CD4-positive, CD25-positive, alpha-beta regulatory T cell (primary cell): ENCODE results near the gene NEURL3. TPM values are rescaled to one million over a fixed set of nuclear protein-coding genes. Genes with fewer than 3 reads are reported as not detected.

Source experiments
- ATAC-seq, 2 donors: fragments of 150-1000 bp; cut with Tn5 transposase; one replicate each; pipeline ENCODE4 v1.10.0; 2021; ENCODE audit warnings: low read depth in 2 of 2, moderate number of reproducible peaks in 2 of 2, moderate library complexity in 1 of 2
- DNase-seq, 3 donors: peaks; one replicate each; pipeline versions ENCODE4 v3.0.0 to v3.0.0-alpha.2; 2012 to 2022; ENCODE audit warnings: mixed read lengths in 1 of 3
- H3K27ac ChIP-seq: one replicate; pipeline ENCODE4 v1.7.0; 2013; ENCODE audit warnings: mild to moderate bottlenecking, low read length; ENCODE audit not compliant: insufficient read depth, poor library complexity, severe bottlenecking
- H3K27me3 ChIP-seq: one replicate; pipeline ENCODE4 v1.7.0; 2013; ENCODE audit warnings: low read length; ENCODE audit not compliant: control insufficient read depth, insufficient read depth
- H3K36me3 ChIP-seq: one replicate; pipeline ENCODE4 v1.7.0; 2013; ENCODE audit warnings: mild to moderate bottlenecking, low read length, moderate library complexity; ENCODE audit not compliant: control insufficient read depth, insufficient read depth
- H3K4me1 ChIP-seq: 2 replicates; pipeline ENCODE4 v1.7.0; 2013; ENCODE audit warnings: mild to moderate bottlenecking, low read length; ENCODE audit not compliant: insufficient read depth, control insufficient read depth, poor library complexity, severe bottlenecking
- H3K4me3 ChIP-seq: one replicate; pipeline ENCODE4 v1.7.0; 2013; ENCODE audit warnings: low read depth, mild to moderate bottlenecking, low read length, moderate library complexity
- H3K9me3 ChIP-seq, 2 experiments: 1 replicate in 1 of 2; 2 replicates in 1 of 2; pipeline ENCODE4 v1.7.0; 2013; ENCODE audit warnings: low read length in 2 of 2, mild to moderate bottlenecking in 1 of 2, moderate library complexity in 1 of 2; ENCODE audit not compliant: control insufficient read depth in 2 of 2
- H3K27ac Mint-ChIP-seq, 3 donors: one replicate each; pipeline ENCODE4 v1.8.0; 2020 to 2022; ENCODE audit warnings: mild to moderate bottlenecking in 3 of 3, mixed read lengths in 3 of 3, moderate library complexity in 2 of 3
- H3K27me3 Mint-ChIP-seq: one replicate; pipeline ENCODE4 v1.8.0; 2022; ENCODE audit warnings: mild to moderate bottlenecking, mixed read lengths
- H3K36me3 Mint-ChIP-seq: one replicate; pipeline ENCODE4 v1.8.0; 2020; ENCODE audit warnings: mixed read lengths
- H3K4me1 Mint-ChIP-seq, 4 donors: one replicate each; pipeline ENCODE4 v1.8.0; 2020 to 2022; ENCODE audit warnings: mixed read lengths in 4 of 4, mild to moderate bottlenecking in 1 of 4
- H3K4me3 Mint-ChIP-seq, 4 donors: one replicate each; pipeline ENCODE4 v1.8.0; 2020 to 2022; ENCODE audit warnings: mild to moderate bottlenecking in 4 of 4, mixed read lengths in 4 of 4, moderate library complexity in 3 of 4
- H3K9me3 Mint-ChIP-seq, 7 donors: one replicate each; pipeline ENCODE4 v1.8.0; 2020 to 2022; ENCODE audit warnings: mixed read lengths in 7 of 7, mild to moderate bottlenecking in 3 of 7, moderate library complexity in 2 of 7
- polyA plus RNA-seq, 4 donors: library from polyadenylated mRNA; unstranded; fragments of 300-500 nt; fragmentation: Illumina TruSeq; gene quantifications; one replicate each; pipeline ENCODE4 v1.2.3, GENCODE V29; 2021
- total RNA-seq: library from RNA; stranded (reverse); gene quantifications from one replicate; pipeline ENCODE4 v1.2.3, GENCODE V29; 2022

The NEURL3 gene
- total and polyA plus RNA-seq, 5 donors from 2014 or later: 0.18 TPM; not detected in 4

DNA sequence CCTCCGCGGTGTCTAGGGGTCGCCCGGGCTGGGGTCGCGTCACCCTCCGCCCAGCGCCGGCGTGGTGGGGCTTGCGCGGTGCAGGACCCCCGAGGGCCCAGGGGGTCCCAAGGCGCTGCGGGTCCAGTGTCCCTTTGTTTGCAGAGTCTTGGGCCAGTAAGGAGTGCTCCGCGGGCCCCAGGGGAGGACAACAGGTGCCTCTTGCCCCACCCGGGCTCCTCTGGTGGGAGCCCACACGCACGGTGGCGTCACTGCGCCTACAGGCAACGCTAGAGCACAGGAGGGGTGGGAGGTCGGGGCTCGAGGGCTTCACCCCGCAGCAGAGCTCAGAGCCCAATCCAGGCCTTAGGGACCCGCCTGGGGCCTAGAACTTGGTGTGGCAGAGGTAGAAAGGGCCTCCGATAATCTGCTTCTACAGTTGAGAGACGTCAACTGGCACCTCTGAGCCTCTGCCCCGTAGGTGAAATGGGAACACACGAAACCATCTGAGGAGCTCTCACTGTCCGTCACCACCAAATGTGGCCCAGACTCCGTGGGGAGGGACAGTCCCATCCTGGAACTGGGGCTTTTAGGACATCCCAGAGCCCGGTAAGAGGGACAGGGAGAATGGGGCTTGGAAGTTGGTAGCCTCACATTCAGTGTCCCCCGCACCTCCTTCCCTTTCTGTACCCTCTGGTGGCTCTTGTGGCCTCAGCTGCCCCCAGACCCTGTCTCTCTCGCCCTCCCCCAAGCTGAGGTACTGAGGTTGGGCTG lies 32.8 kb upstream of the NEURL3 start:
- peaks cover 0 to 64% (median 42%) of the 10 kb centered on the region in 4 donors for H3K4me1 Mint-ChIP-seq
- peak overlapping the region; percentile 98 for H3K27ac ChIP-seq
- DNase-seq: peak; percentile 56 to 78 (median 67)

DNA sequence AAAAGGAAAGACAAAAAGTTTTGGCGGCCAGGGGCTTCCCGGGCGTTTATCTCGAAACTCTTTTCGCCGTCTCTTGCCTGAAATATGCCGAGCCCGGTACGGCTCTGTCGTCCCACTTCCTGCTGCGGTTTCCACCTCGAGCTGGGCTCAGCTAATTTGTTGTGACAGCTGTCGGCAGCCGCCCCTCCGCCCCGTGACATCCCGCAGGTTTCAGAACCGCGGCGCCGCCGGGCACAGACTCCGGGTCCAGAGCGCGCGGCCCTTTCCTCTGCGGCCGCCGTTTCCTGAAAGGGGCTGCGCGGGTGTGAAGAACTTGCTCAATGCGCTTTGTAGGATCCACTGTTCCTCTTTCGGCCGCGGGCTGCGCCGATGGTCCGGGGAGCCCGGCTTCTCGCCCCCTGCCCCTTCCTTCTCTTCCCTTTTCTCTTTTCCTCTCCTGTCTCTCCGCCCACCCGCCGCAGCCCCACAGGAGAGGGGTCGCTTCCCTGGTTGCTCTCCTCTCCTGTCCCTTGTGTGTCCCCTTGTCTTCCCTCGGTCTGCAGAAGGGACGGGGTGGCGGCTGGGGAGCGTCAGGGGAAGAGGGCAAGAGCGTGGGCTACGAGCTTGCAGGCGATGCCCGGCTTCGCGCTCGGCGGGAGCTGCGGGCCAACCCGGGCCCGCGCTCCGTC lies 32.0 kb upstream of the NEURL3 start:
- Histone ChIP-seq H3K4me1 (peaks cover 47% of the 10 kb centered on the region), H3K27ac (peak overlapping the region; percentile 98)
- H3K4me1 Mint-ChIP-seq: peaks cover 4 to 64% (median 42%) of the 10 kb centered on the region in 4 donors

More for the DNA sequence above, 32.8 kb upstream of the NEURL3 start:
- Histone ChIP-seq H3K9me3 (no peaks in the 10 kb centered on the region), H3K4me1 (peaks cover 52% of the 10 kb centered on the region), H3K27me3 (no peaks in the 10 kb centered on the region), H3K36me3 (peaks cover 21% of the 10 kb centered on the region), H3K4me3 (peak overlapping the region; percentile 90)
- Mint-ChIP-seq H3K36me3 (peaks cover 8% of the 10 kb centered on the region), H3K4me3 (peak overlapping the region; percentile 90 to 98 (median 96)), H3K27ac (peak overlapping the region; percentile 98 to 100 (median 99)), H3K27me3 (peaks cover 4% of the 10 kb centered on the region), H3K9me3 (no peaks in the 10 kb centered on the region)
- ATAC-seq: peak; percentile 17 to 24

DNA sequence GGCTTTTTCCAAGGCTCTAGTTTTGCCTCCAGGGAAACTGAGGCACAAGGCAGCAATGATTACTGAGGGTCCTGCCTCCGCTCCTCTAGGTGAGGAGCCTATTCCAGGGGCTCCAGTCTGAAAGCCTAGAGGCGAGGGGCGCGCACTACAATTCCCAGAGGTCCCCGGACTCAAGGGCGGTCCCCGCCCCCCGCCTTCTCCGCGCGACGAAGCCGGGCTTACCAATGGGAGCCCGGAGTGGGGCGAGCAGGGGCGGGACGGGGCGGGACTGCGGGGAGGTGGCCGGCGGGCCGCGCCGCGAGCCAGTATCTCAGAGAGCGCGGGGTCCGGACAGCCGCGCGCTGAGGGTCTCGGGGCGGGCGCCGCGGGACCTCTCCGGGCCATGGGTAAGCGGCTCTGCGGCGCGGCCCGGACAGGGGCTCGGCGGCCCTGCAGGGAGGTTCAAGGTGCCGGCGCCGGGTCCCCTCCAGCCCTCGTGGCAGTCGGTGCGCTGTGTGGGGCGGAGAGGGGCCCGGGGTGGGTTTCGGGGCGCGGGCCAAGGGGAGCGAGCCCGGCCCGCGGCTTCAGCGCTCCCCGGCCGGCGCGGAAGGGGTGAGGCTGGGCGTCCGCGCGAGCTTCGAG lies 31.4 kb upstream of the NEURL3 start, which contains the start of gene ARID5A:
TSS of gene ARID5A (plus strand) at position 308 of the 621 bp plus-strand sequence. CDS start at position 383, 75 bp downstream.
- no peaks in the 10 kb centered on the region for H3K27me3 ChIP-seq
- peaks cover 10% of the 10 kb centered on the region for H3K36me3 ChIP-seq
- peaks cover 47% of the 10 kb centered on the region for H3K4me1 ChIP-seq
- peaks cover 8 to 64% (median 44%) of the 10 kb centered on the region in 4 donors for H3K4me1 Mint-ChIP-seq
- peak within 1 kb of the TSS; percentile 98 to 99 (median 98) for H3K27ac Mint-ChIP-seq
- H3K36me3 Mint-ChIP-seq: peaks cover 3% of the 10 kb centered on the region
- ATAC-seq: peak; percentile 66
- H3K9me3 Mint-ChIP-seq: no peaks in the 10 kb centered on the region
- peak within 1 kb of the TSS; percentile 90 for H3K4me3 ChIP-seq
- no peaks in the 10 kb centered on the region for H3K9me3 ChIP-seq
- H3K27ac ChIP-seq: peak within 1 kb of the TSS; percentile 98
- peaks cover 10% of the 10 kb centered on the region for H3K27me3 Mint-ChIP-seq
- H3K4me3 Mint-ChIP-seq: peak within 1 kb of the TSS; percentile 90 to 98 (median 96)
- DNase-seq: peak; percentile 85 to 94 (median 88)

More for the DNA sequence above, 32.0 kb upstream of the NEURL3 start:
- Mint-ChIP-seq H3K4me3 (peak overlapping the region; percentile 90 to 98 (median 96)), H3K27ac (peak overlapping the region; percentile 98 to 99 (median 98)), H3K36me3 (peaks cover 4% of the 10 kb centered on the region), H3K27me3 (peaks cover 8% of the 10 kb centered on the region), H3K9me3 (no peaks in the 10 kb centered on the region)
- H3K27me3 ChIP-seq: no peaks in the 10 kb centered on the region
- DNase-seq (peak; percentile 86 to 96 (median 92)), ATAC-seq (peak; percentile 54)
- H3K9me3 ChIP-seq: no peaks in the 10 kb centered on the region
- peak overlapping the region; percentile 90 for H3K4me3 ChIP-seq
- peaks cover 16% of the 10 kb centered on the region for H3K36me3 ChIP-seq

DNA sequence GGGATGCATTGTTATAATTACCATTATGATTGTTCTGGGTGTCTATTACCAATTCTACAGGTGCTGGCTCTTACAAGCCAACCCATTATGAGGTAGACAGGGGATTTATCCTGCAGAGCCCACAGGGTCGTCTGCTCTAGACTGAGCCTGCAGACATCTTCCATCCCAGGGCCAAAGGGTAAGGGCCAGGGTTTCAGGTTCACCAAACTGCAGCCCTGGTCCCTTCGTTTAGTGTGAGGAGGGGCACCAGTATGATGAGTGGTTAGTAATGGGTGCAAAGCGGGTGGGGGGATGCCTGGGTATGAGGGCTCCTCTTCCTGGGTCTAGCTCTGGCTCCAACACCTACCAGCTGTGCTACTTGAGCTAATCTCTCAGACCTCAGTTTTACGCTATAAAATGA lies 30.2 kb upstream of the NEURL3 start:
- Histone ChIP-seq H3K36me3 (peaks cover 4% of the 10 kb centered on the region), H3K27ac (peak overlapping the region; percentile 98), H3K9me3 (no peaks in the 10 kb centered on the region), H3K4me3 (no peak overlapping the region), H3K4me1 (peaks cover 42% of the 10 kb centered on the region), H3K27me3 (no peaks in the 10 kb centered on the region)
- Mint-ChIP-seq H3K27ac (peak overlapping the region in 1 of 3 donors; percentile 87), H3K27me3 (peaks cover 10% of the 10 kb centered on the region), H3K9me3 (no peaks in the 10 kb centered on the region), H3K4me3 (peak overlapping the region in 2 of 4 donors; percentile 86 to 90), H3K4me1 (peaks cover 8 to 63% (median 42%) of the 10 kb centered on the region in 4 donors), H3K36me3 (no peaks in the 10 kb centered on the region)
- ATAC-seq: no peak
- DNase-seq: no peak

DNA sequence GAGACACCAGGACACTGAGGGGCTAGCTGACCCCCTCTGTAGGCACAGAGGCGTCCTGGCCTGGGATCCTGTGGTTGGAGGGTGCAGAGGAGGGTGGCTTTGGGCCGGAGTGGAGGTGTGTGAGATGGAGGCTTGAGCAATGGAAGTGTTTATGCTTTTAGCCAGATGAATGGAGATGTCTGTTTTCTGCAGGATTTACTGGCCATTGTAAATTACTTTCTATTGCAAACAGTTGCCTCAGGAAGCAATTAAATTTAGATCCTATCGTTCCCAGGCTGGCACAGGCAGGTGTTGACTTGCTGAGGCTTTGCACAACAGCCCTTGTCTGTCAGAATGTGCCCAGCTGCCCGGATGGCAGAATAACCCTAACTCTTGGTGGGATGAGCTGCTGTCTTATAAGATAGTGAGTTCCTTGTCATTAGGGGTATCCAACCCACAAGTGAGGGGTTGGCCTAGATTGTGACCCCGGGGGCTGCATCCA lies 29.6 kb upstream of the NEURL3 start:
- H3K27ac Mint-ChIP-seq: peak overlapping the region in 1 of 3 donors; percentile 74
- Histone ChIP-seq H3K27me3 (no peaks in the 10 kb centered on the region), H3K9me3 (no peaks in the 10 kb centered on the region), H3K4me3 (no peak overlapping the region), H3K36me3 (no peaks in the 10 kb centered on the region), H3K27ac (no peak overlapping the region), H3K4me1 (peaks cover 36% of the 10 kb centered on the region)
- H3K36me3 Mint-ChIP-seq: no peaks in the 10 kb centered on the region
- ATAC-seq (no peak), DNase-seq (no peak)
- peak overlapping the region in 2 of 4 donors; percentile 39 to 90 for H3K4me3 Mint-ChIP-seq
- H3K9me3 Mint-ChIP-seq: no peaks in the 10 kb centered on the region
- H3K4me1 Mint-ChIP-seq: peaks cover 8 to 61% (median 36%) of the 10 kb centered on the region in 4 donors
- peaks cover 10% of the 10 kb centered on the region for H3K27me3 Mint-ChIP-seq

DNA sequence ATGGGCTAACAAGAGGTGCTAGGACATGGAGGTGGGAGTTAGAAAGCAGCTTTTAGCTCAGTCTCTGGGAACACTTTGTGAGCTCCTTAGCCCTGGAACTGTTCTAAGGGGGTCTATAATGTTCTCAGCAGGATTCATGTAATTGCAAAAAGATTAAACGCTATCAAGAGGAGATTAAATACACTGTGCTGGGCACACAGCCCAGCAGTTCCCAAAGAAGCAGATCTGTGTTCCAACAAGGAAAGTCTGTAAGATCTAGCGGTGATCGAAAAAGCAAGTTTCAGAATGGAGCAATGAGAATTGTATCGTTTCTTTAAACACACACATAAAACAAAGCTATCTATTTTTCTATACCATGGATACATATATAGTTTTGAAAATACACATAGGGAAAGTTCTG lies 29.0 kb upstream of the NEURL3 start:
- Mint-ChIP-seq H3K9me3 (no peaks in the 10 kb centered on the region), H3K4me3 (peak overlapping the region in 2 of 4 donors; percentile 13 to 90), H3K27ac (no peak overlapping the region), H3K36me3 (no peaks in the 10 kb centered on the region), H3K27me3 (peaks cover 10% of the 10 kb centered on the region), H3K4me1 (peaks cover 8 to 59% (median 31%) of the 10 kb centered on the region in 4 donors)
- Histone ChIP-seq H3K36me3 (no peaks in the 10 kb centered on the region), H3K27ac (no peak overlapping the region), H3K9me3 (no peaks in the 10 kb centered on the region), H3K27me3 (no peaks in the 10 kb centered on the region), H3K4me1 (peaks cover 30% of the 10 kb centered on the region), H3K4me3 (no peak overlapping the region)
- DNase-seq: no peak
- ATAC-seq: no peak

DNA sequence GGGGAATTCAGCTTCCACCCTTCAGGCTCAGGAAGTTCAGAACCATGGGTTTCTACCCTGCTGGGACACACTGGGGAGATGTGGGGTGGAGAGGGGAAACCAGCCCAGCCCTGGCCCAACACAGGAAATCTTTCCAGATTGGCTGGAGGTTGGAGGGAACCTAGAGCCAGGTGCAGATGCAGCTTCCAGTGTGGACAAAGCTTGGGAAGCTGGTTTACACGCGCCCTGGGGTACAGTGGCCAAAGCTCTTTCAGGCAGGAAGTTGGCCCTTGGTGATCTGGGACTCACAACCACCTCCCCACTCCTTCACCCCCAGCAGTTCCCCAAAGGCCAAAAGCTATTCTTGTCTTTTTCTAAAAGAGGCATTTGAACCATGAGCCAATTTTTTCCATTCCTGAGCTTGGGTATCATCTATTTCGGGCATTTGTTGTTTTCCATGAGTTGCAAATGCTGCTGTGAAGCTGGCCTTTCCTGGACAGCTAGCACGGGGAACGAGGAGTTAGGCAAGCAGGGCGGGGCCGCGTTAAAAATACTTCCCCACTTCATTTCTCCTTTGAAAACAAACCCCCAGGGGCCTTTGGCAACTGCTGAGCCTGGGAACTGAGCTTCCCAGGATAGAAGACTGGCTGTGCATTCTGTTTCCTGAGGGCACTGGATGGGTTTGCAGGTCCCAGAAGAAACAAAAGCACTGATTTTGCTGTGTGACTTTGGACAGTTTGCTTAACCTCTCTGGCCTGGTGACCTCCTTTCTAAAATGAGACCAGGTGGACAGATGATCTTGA lies 28.3 kb upstream of the NEURL3 start:
- Mint-ChIP-seq H3K36me3 (no peaks in the 10 kb centered on the region), H3K27me3 (peaks cover 10% of the 10 kb centered on the region), H3K4me3 (peak overlapping the region in 1 of 4 donors; percentile 90), H3K27ac (no peak overlapping the region), H3K9me3 (no peaks in the 10 kb centered on the region), H3K4me1 (peaks cover 10 to 59% (median 32%) of the 10 kb centered on the region in 4 donors)
- Histone ChIP-seq H3K27ac (no peak overlapping the region), H3K27me3 (no peaks in the 10 kb centered on the region), H3K4me1 (peaks cover 31% of the 10 kb centered on the region), H3K4me3 (no peak overlapping the region), H3K9me3 (no peaks in the 10 kb centered on the region), H3K36me3 (no peaks in the 10 kb centered on the region)
- DNase-seq: no peak
- no peak for ATAC-seq
